Thoracic aorta (tissue), 2 donors: ENCODE measurements around the gene PRSS36. TPM values are rescaled to one million over a fixed set of nuclear protein-coding genes. Genes with fewer than 3 reads are reported as not detected.

Experiments used
- ATAC-seq: fragments of 150-250 bp; one replicate; pipeline ENCODE4 v1.8.0; 2017; ENCODE audit warnings: low read depth; ENCODE audit not compliant: insufficient number of reproducible peaks, low FRiP score
- DNase-seq: peaks from one replicate; pipeline ENCODE4 v3.0.0-alpha.2; 2020; ENCODE audit warnings: low spot score
- H3K27ac ChIP-seq, 2 donors: fragments of 200-600 bp; sonication (generic); 1 replicate in 1 of 2; 2 replicates in 1 of 2; pipeline ENCODE4 v1.5.1; 2016; ENCODE audit warnings: mild to moderate bottlenecking in 2 of 2, moderate library complexity in 2 of 2
- H3K27me3 ChIP-seq: fragments of 200-600 bp; sonication (generic); replicated peaks from 2 replicates; pipeline ENCODE4 v1.6.0; 2016; ENCODE audit warnings: mild to moderate bottlenecking; ENCODE audit not compliant: insufficient read depth
- H3K36me3 ChIP-seq: fragments of 200-600 bp; sonication (generic); one replicate; pipeline ENCODE4 v1.5.1; 2016
- H3K4me1 ChIP-seq, 2 donors: fragments of 200-600 bp; sonication (generic); 1 replicate in 1 of 2; 2 replicates in 1 of 2; pipeline versions ENCODE4 v1.5.1 to v1.6.0; 2016; ENCODE audit warnings: low read depth in 2 of 2, mild to moderate bottlenecking in 1 of 2; ENCODE audit not compliant: control insufficient read depth in 1 of 2
- H3K4me3 ChIP-seq: fragments of 200-600 bp; sonication (generic); 2 replicates; pipeline ENCODE4 v1.5.1; 2016; ENCODE audit warnings: mild to moderate bottlenecking
- H3K9me3 ChIP-seq: fragments of 200-600 bp; sonication (generic); 2 replicates; pipeline ENCODE4 v1.5.1; 2016
- CTCF ChIP-seq: fragments of 200-600 bp; sonication (generic); IDR thresholded peaks from one replicate; pipeline ENCODE4 v1.5.1; 2019; ENCODE audit warnings: antibody characterized with exemption
- total RNA-seq, 2 donors: library from RNA; depleted of rRNA; stranded (reverse); fragments of >200 nt; gene quantifications; one replicate each; pipeline versions ENCODE4 v1.1.0 to v1.2.3, GENCODE V29; 2016

PRSS36 gene
- total RNA-seq, 2 donors from 2014 or later, result 1.3 to 14.8 TPM

- H3K4me3 ChIP-seq, result no peak overlapping the region
- H3K27ac ChIP-seq, result no peak overlapping the region
- H3K4me1 ChIP-seq, result no peaks in the 10 kb centered on the region
- H3K9me3 ChIP-seq, result no peaks in the 10 kb centered on the region
- DNase-seq (no peak), ATAC-seq (no peak)
- no peak for TF ChIP-seq CTCF
- H3K36me3 ChIP-seq, result peaks cover 97% of the 10 kb centered on the region
- H3K27me3 ChIP-seq, result no peaks in the 10 kb centered on the region
These were observed 40.2 kb upstream of the PRSS36 start for GRCh38 chr16:31190061-31190460.

- ATAC-seq (no peak), DNase-seq (no peak)
- TF ChIP-seq CTCF, result no peak
- H3K27me3 ChIP-seq, result no peaks in the 10 kb centered on the region
- H3K9me3 ChIP-seq, result no peaks in the 10 kb centered on the region
- peaks cover 97% of the 10 kb centered on the region for H3K36me3 ChIP-seq
- H3K4me1 ChIP-seq, result no peaks in the 10 kb centered on the region
- H3K27ac ChIP-seq, result no peak overlapping the region
- H3K4me3 ChIP-seq, result no peak overlapping the region
These were observed 39.5 kb upstream of the PRSS36 start for GRCh38 chr16:31189412-31189778.

GRCh38 chr16:31188450-31189411 is 38.9 kb upstream of the PRSS36 start:
- H3K27me3 ChIP-seq, result no peaks in the 10 kb centered on the region
- H3K4me3 ChIP-seq, result no peak overlapping the region
- DNase-seq (no peak), ATAC-seq (no peak)
- no peak overlapping the region for H3K27ac ChIP-seq
- peaks cover 0 to 3% of the 10 kb centered on the region in 2 donors for H3K4me1 ChIP-seq
- H3K36me3 ChIP-seq, result peaks cover 95% of the 10 kb centered on the region
- no peak for TF ChIP-seq CTCF
- H3K9me3 ChIP-seq, result no peaks in the 10 kb centered on the region

GRCh38 chr16:31187808-31188189 is 37.9 kb upstream of the PRSS36 start:
- Histone ChIP-seq H3K27ac (no peak overlapping the region), H3K4me1 (peaks cover 6 to 13% of the 10 kb centered on the region in 2 donors), H3K36me3 (peaks cover 93% of the 10 kb centered on the region), H3K4me3 (no peak overlapping the region), H3K27me3 (no peaks in the 10 kb centered on the region), H3K9me3 (no peaks in the 10 kb centered on the region)
- TF ChIP-seq CTCF, result no peak
- DNase-seq (no peak), ATAC-seq (no peak)

GRCh38 chr16:31186930-31187807 is 37.3 kb upstream of the PRSS36 start:
- Histone ChIP-seq H3K4me3 (no peak overlapping the region), H3K9me3 (no peaks in the 10 kb centered on the region), H3K27ac (no peak overlapping the region), H3K36me3 (peaks cover 90% of the 10 kb centered on the region), H3K27me3 (no peaks in the 10 kb centered on the region), H3K4me1 (peaks cover 13 to 19% of the 10 kb centered on the region in 2 donors)
- ATAC-seq (no peak), DNase-seq (no peak)
- TF ChIP-seq CTCF, result no peak
